ENCODE measurements around the gene NRL. TPM values are rescaled to one million over a fixed set of nuclear protein-coding genes. Genes with fewer than 3 reads are reported as not detected.

The NRL gene
- total RNA-seq, 1 experiment from 2014 or later = 2.5 TPM

DNA sequence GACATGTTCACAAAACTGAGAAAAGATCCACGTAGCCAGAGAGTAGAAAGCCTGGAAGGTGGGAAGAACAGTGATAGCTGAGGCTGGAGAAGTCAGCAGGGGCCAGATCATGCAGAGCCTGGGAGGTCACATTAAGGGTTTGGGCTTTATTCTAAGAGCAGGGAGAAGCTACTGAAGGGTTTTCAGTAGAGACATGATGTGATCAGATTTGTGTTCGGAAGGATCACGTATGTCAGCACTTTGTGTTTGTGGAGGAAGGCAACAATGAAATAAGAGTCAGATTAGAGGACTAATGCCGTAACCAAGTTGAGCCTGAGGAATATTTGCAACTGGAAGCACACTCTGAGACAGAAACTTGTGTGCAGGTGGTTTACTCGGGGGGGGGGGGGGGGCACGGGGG, 24.9 kb downstream of the NRL start:
- no peak overlapping the region for H2BK120ac ChIP-seq (ENCODE audit: low read depth, low read length, poor library complexity, severe bottlenecking)
- H3K18ac ChIP-seq (ENCODE audit: insufficient read length, low read depth, low read length) = no peak overlapping the region
- Mint-ChIP-seq H3K36me3 (ENCODE audit: insufficient read depth in 1 of 3, low read depth in 3 of 3) (peaks cover 0 to under 1% (median 0%) of the 10 kb centered on the region in 3 experiments; a peak in 1 of 7 replicates), H3K27me3 (ENCODE audit: low read depth) (peaks cover 4% of the 10 kb centered on the region), H3K27ac (no peak overlapping the region; a peak in 1 of 7 replicates), H3K4me1 (peaks cover 16 to 32% of the 10 kb centered on the region in 2 experiments), H3K9me3 (no peaks in the 10 kb centered on the region; a peak in 2 of 5 replicates), H3K4me3 (no peak overlapping the region)
- H3T11ph ChIP-seq (ENCODE audit: low read length) = no peak overlapping the region
- H3K4me2 ChIP-seq (ENCODE audit: insufficient read depth, insufficient read length, low read length) = no peak overlapping the region
- no peak overlapping the region for H2BK20ac ChIP-seq (ENCODE audit: low read depth, low read length, poor library complexity, severe bottlenecking)
- no peak overlapping the region for H4K91ac ChIP-seq (ENCODE audit: insufficient read length, low read depth, low read length)
- H2BK5ac ChIP-seq (ENCODE audit: insufficient read length, low read length) = no peak overlapping the region
- H3K4ac ChIP-seq (ENCODE audit: low read depth, low read length) = no peak overlapping the region
- no peak overlapping the region for H3K27ac ChIP-seq (ENCODE audit: insufficient read length, low read depth, low read length)
- H3K23me2 ChIP-seq (ENCODE audit: insufficient read length, low read depth, low read length, poor library complexity, severe bottlenecking) = peaks cover under 1% of the 10 kb centered on the region
- H3K56ac ChIP-seq (ENCODE audit: insufficient read length, low read depth, low read length) = no peak overlapping the region
- no peak overlapping the region for H2AFZ ChIP-seq (ENCODE audit: low read length)
- TF ChIP-seq, protein P1, sequence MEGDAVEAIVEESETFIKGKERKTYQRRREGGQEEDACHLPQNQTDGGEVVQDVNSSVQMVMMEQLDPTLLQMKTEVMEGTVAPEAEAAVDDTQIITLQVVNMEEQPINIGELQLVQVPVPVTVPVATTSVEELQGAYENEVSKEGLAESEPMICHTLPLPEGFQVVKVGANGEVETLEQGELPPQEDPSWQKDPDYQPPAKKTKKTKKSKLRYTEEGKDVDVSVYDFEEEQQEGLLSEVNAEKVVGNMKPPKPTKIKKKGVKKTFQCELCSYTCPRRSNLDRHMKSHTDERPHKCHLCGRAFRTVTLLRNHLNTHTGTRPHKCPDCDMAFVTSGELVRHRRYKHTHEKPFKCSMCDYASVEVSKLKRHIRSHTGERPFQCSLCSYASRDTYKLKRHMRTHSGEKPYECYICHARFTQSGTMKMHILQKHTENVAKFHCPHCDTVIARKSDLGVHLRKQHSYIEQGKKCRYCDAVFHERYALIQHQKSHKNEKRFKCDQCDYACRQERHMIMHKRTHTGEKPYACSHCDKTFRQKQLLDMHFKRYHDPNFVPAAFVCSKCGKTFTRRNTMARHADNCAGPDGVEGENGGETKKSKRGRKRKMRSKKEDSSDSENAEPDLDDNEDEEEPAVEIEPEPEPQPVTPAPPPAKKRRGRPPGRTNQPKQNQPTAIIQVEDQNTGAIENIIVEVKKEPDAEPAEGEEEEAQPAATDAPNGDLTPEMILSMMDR (conservative IDR thresholded peaks at IDR 0.05) = no peak
- no peak overlapping the region for H3K9ac ChIP-seq (ENCODE audit: extremely low read depth, insufficient read length, low read length)
- WGBS (ENCODE audit: extremely low coverage, insufficient read length, low lambda C conversion rate) = no CpG with 5 or more reads among the region's 6 CpGs
- no peaks in the 10 kb centered on the region for H3K79me1 ChIP-seq (ENCODE audit: insufficient read depth, low read depth, low read length, poor library complexity, severe bottlenecking)
- no peak for DNase-seq
- H3K9me3 ChIP-seq (ENCODE audit: control insufficient read depth, low read depth, low read length) = no peaks in the 10 kb centered on the region
- no peak overlapping the region for H2BK15ac ChIP-seq (ENCODE audit: low read depth, low read length)
- H3K4me1 ChIP-seq (ENCODE audit: insufficient read depth, low read length) = no peaks in the 10 kb centered on the region; the same call in 1 of the 2 replicates
- no peak overlapping the region for H2BK12ac ChIP-seq (ENCODE audit: insufficient read length, low read depth, low read length)
- no peak overlapping the region for H3K14ac ChIP-seq (ENCODE audit: insufficient read depth, low read length)
- H3K23ac ChIP-seq (ENCODE audit: insufficient read length, low read depth, low read length) = no peak overlapping the region
- no peaks in the 10 kb centered on the region for H3K27me3 ChIP-seq (ENCODE audit: insufficient read depth, low read length)
- no peaks in the 10 kb centered on the region for H4K20me1 ChIP-seq (ENCODE audit: control insufficient read depth, insufficient read depth, insufficient read length)
- H4K8ac ChIP-seq (replicated peaks; ENCODE audit: insufficient read length, low read depth, low read length) = no peak overlapping the region
- no peak overlapping the region for H2AK5ac ChIP-seq (ENCODE audit: insufficient read length, low read length)
- H4K5ac ChIP-seq (ENCODE audit: insufficient read length, low read depth, low read length) = no peak overlapping the region
- H3K79me2 ChIP-seq (ENCODE audit: insufficient read depth, low read length) = no peaks in the 10 kb centered on the region

All from H9 (cell line).